CD14-positive monocyte (primary cell): ENCODE data around the gene IGSF9B. TPM values are rescaled to one million over a fixed set of nuclear protein-coding genes. Genes with fewer than 3 reads are reported as not detected.

Experiments used
- DNase-seq, 3 donors: peaks; one replicate each; pipeline ENCODE4 v3.0.0-alpha.2; 2011 to 2022
- H2AFZ ChIP-seq: 2 replicates; pipeline ENCODE4 v1.6.0; 2012; ENCODE audit warnings: mild to moderate bottlenecking, low read depth, low read length, inconsistent platforms; ENCODE audit not compliant: insufficient read depth, poor library complexity, severe bottlenecking
- H3K27ac ChIP-seq, 2 donors: 1 replicate in 1 of 2; 2 replicates in 1 of 2; pipeline ENCODE4 v1.5.1; 2012 to 2013; ENCODE audit warnings: low read length in 2 of 2, control low read depth in 1 of 2, inconsistent platforms in 1 of 2, low read depth in 1 of 2, mild to moderate bottlenecking in 1 of 2
- H3K27me3 ChIP-seq, 2 donors: one replicate each; pipeline versions ENCODE4 v1.6.0 to v1.6.1; 2011 to 2013; ENCODE audit warnings: low read length in 2 of 2; ENCODE audit not compliant: control insufficient read depth in 2 of 2, insufficient read depth in 2 of 2
- H3K36me3 ChIP-seq, 2 donors: replicated peaks in 1 of 2; 1 replicate in 1 of 2; 2 replicates in 1 of 2; pipeline versions ENCODE4 v1.5.1 to v1.6.1; 2012 to 2013; ENCODE audit warnings: low read length in 2 of 2, control low read depth in 1 of 2, inconsistent platforms in 1 of 2, mild to moderate bottlenecking in 1 of 2; ENCODE audit not compliant: insufficient read depth in 2 of 2, control insufficient read depth in 1 of 2
- H3K4me1 ChIP-seq, 2 donors: 1 replicate in 1 of 2; 2 replicates in 1 of 2; pipeline versions ENCODE4 v1.5.1 to v1.6.1; 2012 to 2013; ENCODE audit warnings: low read length in 2 of 2, control low read depth in 1 of 2, inconsistent platforms in 1 of 2, mild to moderate bottlenecking in 1 of 2, moderate library complexity in 1 of 2; ENCODE audit not compliant: insufficient read depth in 2 of 2, control insufficient read depth in 1 of 2
- H3K4me2 ChIP-seq: replicated peaks from 2 replicates; pipeline ENCODE3; 2012; ENCODE audit warnings: low read length, moderate library complexity, mild to moderate bottlenecking; ENCODE audit not compliant: poor library complexity, severe bottlenecking; ENCODE audit errors: extremely low read depth
- H3K4me3 ChIP-seq, 3 experiments: fragments of 200-600 bp in 1 of 3; sonication (generic) in 1 of 3; replicated peaks in 1 of 3; 1 replicate in 2 of 3; 2 replicates in 1 of 3; pipeline ENCODE4 v1.5.1; 2011 to 2013; ENCODE audit warnings: low read length in 3 of 3, mild to moderate bottlenecking in 3 of 3, control low read depth in 2 of 3, low read depth in 2 of 3, inconsistent platforms in 1 of 3, moderate library complexity in 1 of 3
- H3K79me2 ChIP-seq: 2 replicates; pipeline ENCODE4 v1.6.0; 2012; ENCODE audit warnings: mild to moderate bottlenecking, control low read depth, inconsistent platforms, low read length, moderate library complexity; ENCODE audit not compliant: insufficient read depth
- H3K9ac ChIP-seq: 2 replicates; pipeline ENCODE4 v1.6.0; 2017; ENCODE audit warnings: low read length, mild to moderate bottlenecking; ENCODE audit not compliant: insufficient read depth, poor library complexity, severe bottlenecking
- H3K9me3 ChIP-seq, 2 donors: replicated peaks in 1 of 2; 1 replicate in 1 of 2; 2 replicates in 1 of 2; pipeline versions ENCODE4 v1.5.1 to v1.6.1; 2012 to 2013; ENCODE audit warnings: low read length in 2 of 2, control low read depth in 1 of 2; ENCODE audit not compliant: control insufficient read depth in 1 of 2, insufficient read depth in 1 of 2
- H4K20me1 ChIP-seq: 2 replicates; pipeline ENCODE4 v1.6.0; 2012; ENCODE audit warnings: mild to moderate bottlenecking, low read length, control low read depth, moderate library complexity; ENCODE audit not compliant: insufficient read depth
- H3K27ac Mint-ChIP-seq, 7 donors: one replicate each; pipeline ENCODE4 v1.8.0; 2020; ENCODE audit warnings: mild to moderate bottlenecking in 7 of 7, mixed read lengths in 7 of 7, moderate library complexity in 6 of 7, inconsistent platforms in 2 of 7
- H3K27me3 Mint-ChIP-seq, 3 donors: one replicate each; pipeline ENCODE4 v1.8.0; 2021 to 2022; ENCODE audit warnings: low read depth in 3 of 3, mild to moderate bottlenecking in 3 of 3, mixed read lengths in 3 of 3, moderate library complexity in 3 of 3, inconsistent platforms in 1 of 3
- H3K36me3 Mint-ChIP-seq, 2 donors: one replicate each; pipeline ENCODE4 v1.8.0; 2020; ENCODE audit warnings: mixed read lengths in 2 of 2, inconsistent platforms in 1 of 2, mild to moderate bottlenecking in 1 of 2
- H3K4me1 Mint-ChIP-seq: one replicate; pipeline ENCODE4 v1.8.0; 2020; ENCODE audit warnings: mild to moderate bottlenecking, mixed read lengths
- H3K4me3 Mint-ChIP-seq, 2 donors: one replicate each; pipeline ENCODE4 v1.8.0; 2020; ENCODE audit warnings: mild to moderate bottlenecking in 2 of 2, mixed read lengths in 2 of 2, moderate library complexity in 1 of 2
- H3K9me3 Mint-ChIP-seq, 7 donors: one replicate each; pipeline ENCODE4 v1.8.0; 2020 to 2022; ENCODE audit warnings: mixed read lengths in 7 of 7, mild to moderate bottlenecking in 6 of 7, moderate library complexity in 6 of 7, inconsistent platforms in 2 of 7
- WGBS: methylation state at CpG from one replicate; pipeline ENCODE4 v1.1.5; 2013; ENCODE audit warnings: missing lambda C conversion rate; ENCODE audit not compliant: insufficient coverage; 5-methylcytosine and 5-hydroxymethylcytosine counted together
- intact Hi-C, 2 donors: fragments of 100-400 bp; cut with micrococcal nuclease; formaldehyde crosslinking; loops; one replicate each; pipeline versions ENCODE4 v1.15.0 to v1.15.1; 2023
- polyA plus RNA-seq, 3 donors: library from polyadenylated mRNA; depleted of rRNA in 1 of 3; unstranded in 2 of 3; stranded (reverse) in 1 of 3; fragments of 300-500 nt in 2 of 3; fragments of >200 nt in 1 of 3; fragmentation: Illumina TruSeq in 2 of 3; gene quantifications; 1 replicate in 2 of 3; 2 replicates in 1 of 3; pipeline ENCODE4 v1.2.3, GENCODE V29; 2012 to 2021
- TF ChIP-seq, protein P1 (sequence below): fragments of 200-600 bp; IDR thresholded peaks from one replicate; pipeline ENCODE4 v1.8.0; 2022; ENCODE audit warnings: antibody characterized with exemption, mild to moderate bottlenecking

IGSF9B gene
- polyA plus RNA-seq, 3 donors: not detected

DNA sequence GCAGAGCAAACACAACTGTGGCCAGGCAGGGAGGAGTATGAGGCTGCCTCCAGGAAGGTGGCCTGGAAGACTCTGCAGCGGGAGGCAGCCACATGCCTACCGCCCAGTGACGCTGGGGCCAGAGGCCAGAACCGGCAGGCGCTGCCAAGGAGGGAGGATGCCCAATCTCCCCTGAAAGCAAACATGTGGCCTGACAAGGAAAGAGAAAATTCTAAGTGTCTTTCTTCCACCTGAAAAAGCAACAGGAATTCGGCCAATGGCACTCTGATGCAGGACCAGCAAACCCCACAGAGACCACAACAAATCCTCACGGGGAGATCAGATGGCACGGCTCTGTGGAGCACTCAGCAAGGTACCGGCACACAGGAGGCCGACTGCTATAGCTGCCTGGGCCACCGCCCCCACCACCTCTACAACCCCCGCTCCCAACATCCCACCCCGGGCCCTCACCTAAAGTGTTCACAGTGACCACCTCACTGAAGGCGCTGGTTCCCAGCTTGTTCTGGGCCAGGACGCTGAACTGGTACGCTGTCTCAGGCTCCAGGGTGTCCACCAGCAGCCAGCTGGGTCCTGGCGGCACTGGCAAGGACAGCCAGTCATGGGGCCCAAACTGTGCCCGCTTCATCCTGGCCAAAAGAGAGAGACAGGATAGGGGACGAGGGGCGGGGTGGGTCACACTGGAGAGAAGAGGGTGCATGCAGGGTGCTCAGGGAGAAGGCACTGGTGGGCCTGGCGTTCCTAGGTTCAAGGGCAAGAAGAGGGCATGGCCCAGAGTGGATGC lies 30.1 kb downstream of the IGSF9B start:
- DNase-seq: no peak
- peaks cover 0 to 8% (median 6%) of the 10 kb centered on the region in 3 donors for H3K27me3 Mint-ChIP-seq
- H3K36me3 Mint-ChIP-seq: no peaks in the 10 kb centered on the region
- no peak overlapping the region for H2AFZ ChIP-seq
- no peak overlapping the region for H3K4me3 ChIP-seq
- no peak overlapping the region for H3K9ac ChIP-seq
- peaks cover 0 to 2% (median 0%) of the 10 kb centered on the region in 7 donors for H3K9me3 Mint-ChIP-seq
- H4K20me1 ChIP-seq: no peaks in the 10 kb centered on the region
- H3K4me2 ChIP-seq: no peak overlapping the region
- peaks cover 5% of the 10 kb centered on the region for H3K4me1 Mint-ChIP-seq
- TF ChIP-seq, protein P1, sequence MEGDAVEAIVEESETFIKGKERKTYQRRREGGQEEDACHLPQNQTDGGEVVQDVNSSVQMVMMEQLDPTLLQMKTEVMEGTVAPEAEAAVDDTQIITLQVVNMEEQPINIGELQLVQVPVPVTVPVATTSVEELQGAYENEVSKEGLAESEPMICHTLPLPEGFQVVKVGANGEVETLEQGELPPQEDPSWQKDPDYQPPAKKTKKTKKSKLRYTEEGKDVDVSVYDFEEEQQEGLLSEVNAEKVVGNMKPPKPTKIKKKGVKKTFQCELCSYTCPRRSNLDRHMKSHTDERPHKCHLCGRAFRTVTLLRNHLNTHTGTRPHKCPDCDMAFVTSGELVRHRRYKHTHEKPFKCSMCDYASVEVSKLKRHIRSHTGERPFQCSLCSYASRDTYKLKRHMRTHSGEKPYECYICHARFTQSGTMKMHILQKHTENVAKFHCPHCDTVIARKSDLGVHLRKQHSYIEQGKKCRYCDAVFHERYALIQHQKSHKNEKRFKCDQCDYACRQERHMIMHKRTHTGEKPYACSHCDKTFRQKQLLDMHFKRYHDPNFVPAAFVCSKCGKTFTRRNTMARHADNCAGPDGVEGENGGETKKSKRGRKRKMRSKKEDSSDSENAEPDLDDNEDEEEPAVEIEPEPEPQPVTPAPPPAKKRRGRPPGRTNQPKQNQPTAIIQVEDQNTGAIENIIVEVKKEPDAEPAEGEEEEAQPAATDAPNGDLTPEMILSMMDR: no peak
- H3K4me3 Mint-ChIP-seq: no peak overlapping the region
- H3K9me3 ChIP-seq: no peaks in the 10 kb centered on the region
- intact Hi-C loops: no loop called here
- no peak overlapping the region for H3K27ac Mint-ChIP-seq
- 92% methylated on average over 20 of the region's 21 CpGs for WGBS
- H3K4me1 ChIP-seq: no peaks in the 10 kb centered on the region
- H3K27ac ChIP-seq: no peak overlapping the region
- no peaks in the 10 kb centered on the region for H3K36me3 ChIP-seq
- no peaks in the 10 kb centered on the region for H3K27me3 ChIP-seq
- no peaks in the 10 kb centered on the region for H3K79me2 ChIP-seq

DNA sequence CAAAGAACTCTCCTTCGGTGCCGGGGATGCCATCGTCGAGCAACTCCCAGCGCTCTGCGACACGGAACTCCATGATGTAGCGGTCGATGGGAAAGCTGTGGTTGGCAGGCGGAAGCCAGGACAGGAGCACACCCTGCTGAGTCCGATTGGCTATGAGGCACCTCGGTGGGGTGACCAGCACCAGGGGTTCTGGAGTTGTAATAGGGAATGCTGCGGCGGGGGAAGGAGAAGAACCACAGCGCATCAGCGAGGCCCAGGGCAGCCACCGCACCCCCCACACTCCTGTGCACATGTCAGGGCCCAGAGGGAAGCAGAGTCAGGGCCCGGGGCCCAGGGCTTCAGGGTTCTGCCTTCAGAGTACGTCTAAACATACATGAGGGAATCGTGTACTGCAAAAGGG lies 31.0 kb downstream of the IGSF9B start:
- no peaks in the 10 kb centered on the region for H3K4me1 ChIP-seq
- H3K4me2 ChIP-seq: no peak overlapping the region
- intact Hi-C loops: no loop called here
- H3K79me2 ChIP-seq: no peaks in the 10 kb centered on the region
- no peaks in the 10 kb centered on the region for H3K27me3 ChIP-seq
- H2AFZ ChIP-seq: no peak overlapping the region
- H3K9me3 Mint-ChIP-seq: peaks cover 0 to 3% (median 2%) of the 10 kb centered on the region in 7 donors
- no peaks in the 10 kb centered on the region for H4K20me1 ChIP-seq
- H3K36me3 ChIP-seq: no peaks in the 10 kb centered on the region
- peak overlapping the region in 1 of 7 donors; percentile 18 for H3K27ac Mint-ChIP-seq
- H3K36me3 Mint-ChIP-seq: no peaks in the 10 kb centered on the region
- no peak overlapping the region for H3K27ac ChIP-seq
- H3K4me3 Mint-ChIP-seq: no peak overlapping the region
- H3K27me3 Mint-ChIP-seq: peaks cover 1 to 8% (median 6%) of the 10 kb centered on the region in 3 donors
- peaks cover 5% of the 10 kb centered on the region for H3K4me1 Mint-ChIP-seq
- H3K4me3 ChIP-seq: no peak overlapping the region
- TF ChIP-seq, protein P1: no peak
- DNase-seq: no peak
- 93% methylated on average over 12 of the region's 20 CpGs for WGBS
- no peak overlapping the region for H3K9ac ChIP-seq
- no peaks in the 10 kb centered on the region for H3K9me3 ChIP-seq
